ENCODE data around the gene PSMB7.

PSMB7 gene

GRCh38 chr9:124328285-124328684 is 87.0 kb downstream of the PSMB7 start:
- Histone ChIP-seq H2AFZ (ENCODE audit: low read depth, low read length, severe bottlenecking) (no peak overlapping the region), H3K9me3 (ENCODE audit: insufficient read depth, low read length) (no peaks in the 10 kb centered on the region), H3F3A (ENCODE audit: insufficient read depth) (no peaks in the 10 kb centered on the region), H3K27me3 (ENCODE audit: low read length) (no peaks in the 10 kb centered on the region), H3K9me2 (replicated peaks; ENCODE audit: insufficient read depth, low read length) (no peaks in the 10 kb centered on the region), H3K36me3 (ENCODE audit: low read length) (peaks cover 2% of the 10 kb centered on the region; the same call in 1 of the 2 replicates), H3K4me2 (ENCODE audit: low read depth, low read length, poor library complexity, severe bottlenecking) (no peak overlapping the region), H4K20me1 (ENCODE audit: low read depth, low read length) (no peaks in the 10 kb centered on the region), H3K79me2 (ENCODE audit: insufficient read depth, low read length) (no peaks in the 10 kb centered on the region), H3K27ac (ENCODE audit: low read depth, low read length) (no peak overlapping the region), H3K9ac (ENCODE audit: low read length) (no peak overlapping the region), H3K4me3 (ENCODE audit: insufficient read depth, low read length, poor library complexity, severe bottlenecking) (no peak overlapping the region)
- TF ChIP-seq EZH2phosphoT487 (conservative IDR thresholded peaks at IDR 0.05; ENCODE audit: low read length): no peak
- TF ChIP-seq CTCF (IDR thresholded peaks at IDR 0.05; ENCODE audit: insufficient read depth, low read length, poor library complexity, severe bottlenecking): no peak

GRCh38 chr9:124327491-124327890 is 87.8 kb downstream of the PSMB7 start:
- H3K36me3 ChIP-seq (ENCODE audit: low read length): peaks cover 5% of the 10 kb centered on the region; the same call in 1 of the 2 replicates
- no peak overlapping the region for H3K4me3 ChIP-seq (ENCODE audit: insufficient read depth, low read length, poor library complexity, severe bottlenecking)
- no peak overlapping the region for H3K9ac ChIP-seq (ENCODE audit: low read length)
- H4K20me1 ChIP-seq (ENCODE audit: low read depth, low read length): no peaks in the 10 kb centered on the region
- no peaks in the 10 kb centered on the region; the same call in 1 of the 2 replicates for H3K79me2 ChIP-seq (ENCODE audit: insufficient read depth, low read length)
- H3F3A ChIP-seq (ENCODE audit: insufficient read depth): no peaks in the 10 kb centered on the region
- no peaks in the 10 kb centered on the region for H3K27me3 ChIP-seq (ENCODE audit: low read length)
- H3K9me3 ChIP-seq (ENCODE audit: insufficient read depth, low read length): no peaks in the 10 kb centered on the region
- H2AFZ ChIP-seq (ENCODE audit: low read depth, low read length, severe bottlenecking): no peak overlapping the region
- H3K9me2 ChIP-seq (replicated peaks; ENCODE audit: insufficient read depth, low read length): no peaks in the 10 kb centered on the region
- H3K27ac ChIP-seq (ENCODE audit: low read depth, low read length): no peak overlapping the region
- no peak for TF ChIP-seq CTCF (IDR thresholded peaks at IDR 0.05; ENCODE audit: insufficient read depth, low read length, poor library complexity, severe bottlenecking)
- TF ChIP-seq EZH2phosphoT487 (conservative IDR thresholded peaks at IDR 0.05; ENCODE audit: low read length): no peak
- no peak overlapping the region for H3K4me2 ChIP-seq (ENCODE audit: low read depth, low read length, poor library complexity, severe bottlenecking)

GRCh38 chr9:124326378-124326777 is 88.9 kb downstream of the PSMB7 start:
- Histone ChIP-seq H3K27me3 (ENCODE audit: low read length) (no peaks in the 10 kb centered on the region), H3K9me2 (replicated peaks; ENCODE audit: insufficient read depth, low read length) (no peaks in the 10 kb centered on the region), H3K9ac (ENCODE audit: low read length) (no peak overlapping the region), H3K9me3 (ENCODE audit: insufficient read depth, low read length) (no peaks in the 10 kb centered on the region), H3K27ac (ENCODE audit: low read depth, low read length) (no peak overlapping the region), H3K79me2 (ENCODE audit: insufficient read depth, low read length) (no peaks in the 10 kb centered on the region; the same call in 1 of the 2 replicates), H4K20me1 (ENCODE audit: low read depth, low read length) (no peaks in the 10 kb centered on the region), H2AFZ (ENCODE audit: low read depth, low read length, severe bottlenecking) (no peak overlapping the region), H3K36me3 (ENCODE audit: low read length) (peaks cover 7% of the 10 kb centered on the region; the same call in 1 of the 2 replicates), H3K4me3 (ENCODE audit: insufficient read depth, low read length, poor library complexity, severe bottlenecking) (no peak overlapping the region), H3K4me2 (ENCODE audit: low read depth, low read length, poor library complexity, severe bottlenecking) (no peak overlapping the region), H3F3A (ENCODE audit: insufficient read depth) (no peaks in the 10 kb centered on the region)
- TF ChIP-seq EZH2phosphoT487 (conservative IDR thresholded peaks at IDR 0.05; ENCODE audit: low read length) (no peak), CTCF (IDR thresholded peaks at IDR 0.05; ENCODE audit: insufficient read depth, low read length, poor library complexity, severe bottlenecking) (no peak)
